C4-2B (cell line): ENCODE results near the gene TM6SF1.

Source experiments
- ZFX ChIP-seq: fragments of 450-650 bp; IDR thresholded peaks from 2 replicates; pipeline ENCODE4 v1.6.1; 2017
- TF ChIP-seq, protein P1 (sequence below): fragments of 450-650 bp; conservative IDR thresholded peaks from 2 replicates; pipeline ENCODE4 v1.5.1; 2017; ENCODE audit warnings: mild to moderate bottlenecking

DNA sequence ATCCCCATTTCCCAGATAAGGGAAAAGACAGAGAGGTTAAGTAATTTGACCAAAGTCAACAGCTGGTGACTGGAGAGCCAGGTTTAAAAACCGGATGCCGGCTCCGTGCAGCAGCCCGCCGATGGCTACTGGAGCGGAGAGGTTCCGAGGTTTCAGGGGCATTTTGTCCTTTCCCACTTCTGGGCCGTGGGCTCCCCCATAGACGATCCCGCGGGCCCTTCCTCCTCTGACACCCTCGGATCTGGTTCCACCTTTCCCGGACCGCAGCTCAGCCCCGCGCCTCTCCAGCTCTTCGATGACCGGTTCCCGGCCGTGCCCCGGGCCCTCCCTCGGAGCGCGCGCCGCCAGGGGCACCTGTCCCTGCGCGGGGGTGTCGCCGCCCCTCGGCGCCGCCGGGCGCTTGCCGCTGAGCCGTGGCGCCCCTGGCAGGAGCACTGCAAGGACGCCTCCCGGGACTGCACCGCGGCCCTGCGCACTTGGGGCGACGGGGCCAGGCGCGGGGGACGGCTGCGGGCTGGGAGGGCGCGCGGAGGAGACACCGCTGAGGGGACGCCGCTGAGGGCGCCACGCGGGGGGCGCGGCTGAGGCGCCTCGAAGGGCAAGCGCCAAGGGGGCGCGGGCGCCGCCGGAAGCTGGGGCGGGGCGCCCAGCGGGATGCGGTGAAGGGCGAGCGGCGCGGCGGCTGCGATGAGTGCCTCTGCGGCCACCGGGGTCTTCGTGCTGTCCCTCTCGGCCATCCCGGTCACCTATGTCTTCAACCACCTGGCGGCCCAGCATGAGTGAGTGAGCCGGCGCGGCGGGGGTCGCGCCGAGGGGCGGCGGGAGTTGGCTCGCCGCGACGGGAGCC is at the start of gene TM6SF1:
- TF ChIP-seq, protein P1, sequence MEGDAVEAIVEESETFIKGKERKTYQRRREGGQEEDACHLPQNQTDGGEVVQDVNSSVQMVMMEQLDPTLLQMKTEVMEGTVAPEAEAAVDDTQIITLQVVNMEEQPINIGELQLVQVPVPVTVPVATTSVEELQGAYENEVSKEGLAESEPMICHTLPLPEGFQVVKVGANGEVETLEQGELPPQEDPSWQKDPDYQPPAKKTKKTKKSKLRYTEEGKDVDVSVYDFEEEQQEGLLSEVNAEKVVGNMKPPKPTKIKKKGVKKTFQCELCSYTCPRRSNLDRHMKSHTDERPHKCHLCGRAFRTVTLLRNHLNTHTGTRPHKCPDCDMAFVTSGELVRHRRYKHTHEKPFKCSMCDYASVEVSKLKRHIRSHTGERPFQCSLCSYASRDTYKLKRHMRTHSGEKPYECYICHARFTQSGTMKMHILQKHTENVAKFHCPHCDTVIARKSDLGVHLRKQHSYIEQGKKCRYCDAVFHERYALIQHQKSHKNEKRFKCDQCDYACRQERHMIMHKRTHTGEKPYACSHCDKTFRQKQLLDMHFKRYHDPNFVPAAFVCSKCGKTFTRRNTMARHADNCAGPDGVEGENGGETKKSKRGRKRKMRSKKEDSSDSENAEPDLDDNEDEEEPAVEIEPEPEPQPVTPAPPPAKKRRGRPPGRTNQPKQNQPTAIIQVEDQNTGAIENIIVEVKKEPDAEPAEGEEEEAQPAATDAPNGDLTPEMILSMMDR, result no peak
- TF ChIP-seq ZFX, result no peak
